ENCODE data around the gene CD101.
A peak's percentile ranks its signal among the peaks of the same experiment; 100 is the strongest.

The CD101 gene

GRCh38 chr1:117036018-117036461, 34.5 kb downstream of the CD101 start:
- Histone ChIP-seq H3K14ac (ENCODE audit: low read length) (no peak overlapping the region), H3K4me2 (ENCODE audit: insufficient read depth, low read length, poor library complexity, severe bottlenecking) (no peak overlapping the region), H2AFZ (ENCODE audit: low read length) (no peak overlapping the region), H2BK15ac (ENCODE audit: low read length) (no peak overlapping the region), H3K9me3 (replicated peaks in 1 of 2; ENCODE audit: control insufficient read depth in 2 of 2, insufficient read depth in 1 of 2, low read depth in 1 of 2, low read length in 2 of 2) (peaks cover 0 to 4% of the 10 kb centered on the region in 2 donors), H3K27me3 (ENCODE audit: control insufficient read depth in 3 of 3, insufficient read depth in 3 of 3, low read depth in 1 of 3, low read length in 3 of 3) (no peaks in the 10 kb centered on the region), H4K8ac (ENCODE audit: low read depth, low read length) (no peak overlapping the region), H3K4me3 (ENCODE audit: low read length in 2 of 2) (no peak overlapping the region), H3K36me3 (replicated peaks in 1 of 2; ENCODE audit: control insufficient read depth in 2 of 2, insufficient read depth in 2 of 2, low read length in 2 of 2) (no peaks in the 10 kb centered on the region), H3K23ac (ENCODE audit: low read depth, low read length, poor library complexity) (no peak overlapping the region), H4K91ac (ENCODE audit: low read depth, low read length, poor library complexity) (no peak overlapping the region), H3K4me1 (ENCODE audit: control insufficient read depth in 2 of 2, insufficient read depth in 1 of 2, low read depth in 1 of 2, low read length in 2 of 2) (peaks cover 3 to 4% of the 10 kb centered on the region in 2 donors), H2BK120ac (ENCODE audit: low read depth, low read length) (no peak overlapping the region), H3K4ac (ENCODE audit: low read length) (no peak overlapping the region), H2BK12ac (ENCODE audit: low read length) (no peak overlapping the region), H3K9ac (ENCODE audit: low read depth, low read length, poor library complexity) (no peak overlapping the region), H2BK5ac (ENCODE audit: low read length) (no peak overlapping the region), H3K27ac (replicated peaks; ENCODE audit: low read length) (no peak overlapping the region), H3K18ac (ENCODE audit: low read length) (no peak overlapping the region), H3K79me1 (ENCODE audit: low read depth, low read length) (no peaks in the 10 kb centered on the region), H2AK5ac (ENCODE audit: low read depth, low read length) (no peak overlapping the region)
- WGBS, 2 donors (ENCODE audit: extremely low coverage in 2 of 2, insufficient read length in 2 of 2, insufficient replicate concordance in 1 of 2): no CpG with 5 or more reads among the region's 6 CpGs
- no peak for DNase-seq (ENCODE audit: low spot score)

- Histone ChIP-seq H3K18ac (ENCODE audit: low read length) (no peak overlapping the region), H3K27ac (replicated peaks; ENCODE audit: low read length) (no peak overlapping the region), H3K4me2 (ENCODE audit: insufficient read depth, low read length, poor library complexity, severe bottlenecking) (no peak overlapping the region), H2BK120ac (ENCODE audit: low read depth, low read length) (no peak overlapping the region), H4K8ac (ENCODE audit: low read depth, low read length) (no peak overlapping the region), H3K4ac (ENCODE audit: low read length) (no peak overlapping the region), H4K91ac (ENCODE audit: low read depth, low read length, poor library complexity) (no peak overlapping the region), H2AK5ac (ENCODE audit: low read depth, low read length) (no peak overlapping the region), H2AFZ (ENCODE audit: low read length) (no peak overlapping the region), H3K4me1 (ENCODE audit: control insufficient read depth in 2 of 2, insufficient read depth in 1 of 2, low read depth in 1 of 2, low read length in 2 of 2) (peaks cover 3 to 4% of the 10 kb centered on the region in 2 donors), H3K79me1 (ENCODE audit: low read depth, low read length) (no peaks in the 10 kb centered on the region), H3K27me3 (ENCODE audit: control insufficient read depth in 3 of 3, insufficient read depth in 3 of 3, low read depth in 1 of 3, low read length in 3 of 3) (no peaks in the 10 kb centered on the region), H3K36me3 (replicated peaks in 1 of 2; ENCODE audit: control insufficient read depth in 2 of 2, insufficient read depth in 2 of 2, low read length in 2 of 2) (no peaks in the 10 kb centered on the region), H2BK15ac (ENCODE audit: low read length) (no peak overlapping the region), H3K14ac (ENCODE audit: low read length) (no peak overlapping the region), H2BK5ac (ENCODE audit: low read length) (no peak overlapping the region), H3K23ac (ENCODE audit: low read depth, low read length, poor library complexity) (no peak overlapping the region), H2BK12ac (ENCODE audit: low read length) (no peak overlapping the region), H3K9ac (ENCODE audit: low read depth, low read length, poor library complexity) (no peak overlapping the region), H3K9me3 (replicated peaks in 1 of 2; ENCODE audit: control insufficient read depth in 2 of 2, insufficient read depth in 1 of 2, low read depth in 1 of 2, low read length in 2 of 2) (peaks cover 2 to 5% of the 10 kb centered on the region in 2 donors), H3K4me3 (ENCODE audit: low read length in 2 of 2) (no peak overlapping the region)
- no CpG with 5 or more reads among the region's 1 CpG for WGBS, 2 donors (ENCODE audit: extremely low coverage in 2 of 2, insufficient read length in 2 of 2, insufficient replicate concordance in 1 of 2)
- no peak for DNase-seq (ENCODE audit: low spot score)
Measured at GRCh38 chr1:117037802-117038201, 36.2 kb downstream of the CD101 start.

GRCh38 chr1:117038236-117038635, 36.7 kb downstream of the CD101 start:
- Histone ChIP-seq H3K14ac (ENCODE audit: low read length) (peak overlapping the region; percentile 56), H3K18ac (ENCODE audit: low read length) (peak overlapping the region; percentile 35), H3K4me3 (ENCODE audit: low read length in 2 of 2) (no peak overlapping the region), H2BK12ac (ENCODE audit: low read length) (no peak overlapping the region), H3K4me2 (ENCODE audit: insufficient read depth, low read length, poor library complexity, severe bottlenecking) (no peak overlapping the region), H3K9me3 (replicated peaks in 1 of 2; ENCODE audit: control insufficient read depth in 2 of 2, insufficient read depth in 1 of 2, low read depth in 1 of 2, low read length in 2 of 2) (peaks cover 2 to 5% of the 10 kb centered on the region in 2 donors), H3K9ac (ENCODE audit: low read depth, low read length, poor library complexity) (no peak overlapping the region), H3K27ac (replicated peaks; ENCODE audit: low read length) (no peak overlapping the region), H3K79me1 (ENCODE audit: low read depth, low read length) (no peaks in the 10 kb centered on the region), H4K91ac (ENCODE audit: low read depth, low read length, poor library complexity) (no peak overlapping the region), H3K23ac (ENCODE audit: low read depth, low read length, poor library complexity) (no peak overlapping the region), H3K4ac (ENCODE audit: low read length) (no peak overlapping the region), H2AK5ac (ENCODE audit: low read depth, low read length) (no peak overlapping the region), H2AFZ (ENCODE audit: low read length) (no peak overlapping the region), H3K27me3 (ENCODE audit: control insufficient read depth in 3 of 3, insufficient read depth in 3 of 3, low read depth in 1 of 3, low read length in 3 of 3) (no peaks in the 10 kb centered on the region), H4K8ac (ENCODE audit: low read depth, low read length) (no peak overlapping the region), H3K36me3 (replicated peaks in 1 of 2; ENCODE audit: control insufficient read depth in 2 of 2, insufficient read depth in 2 of 2, low read length in 2 of 2) (no peaks in the 10 kb centered on the region), H3K4me1 (ENCODE audit: control insufficient read depth in 2 of 2, insufficient read depth in 1 of 2, low read depth in 1 of 2, low read length in 2 of 2) (peaks cover under 1 to 2% of the 10 kb centered on the region in 2 donors), H2BK5ac (ENCODE audit: low read length) (no peak overlapping the region), H2BK15ac (ENCODE audit: low read length) (no peak overlapping the region), H2BK120ac (ENCODE audit: low read depth, low read length) (no peak overlapping the region)
- no peak for DNase-seq (ENCODE audit: low spot score)
- WGBS, 2 donors (ENCODE audit: extremely low coverage in 2 of 2, insufficient read length in 2 of 2, insufficient replicate concordance in 1 of 2): no CpG with 5 or more reads among the region's 6 CpGs

DNA sequence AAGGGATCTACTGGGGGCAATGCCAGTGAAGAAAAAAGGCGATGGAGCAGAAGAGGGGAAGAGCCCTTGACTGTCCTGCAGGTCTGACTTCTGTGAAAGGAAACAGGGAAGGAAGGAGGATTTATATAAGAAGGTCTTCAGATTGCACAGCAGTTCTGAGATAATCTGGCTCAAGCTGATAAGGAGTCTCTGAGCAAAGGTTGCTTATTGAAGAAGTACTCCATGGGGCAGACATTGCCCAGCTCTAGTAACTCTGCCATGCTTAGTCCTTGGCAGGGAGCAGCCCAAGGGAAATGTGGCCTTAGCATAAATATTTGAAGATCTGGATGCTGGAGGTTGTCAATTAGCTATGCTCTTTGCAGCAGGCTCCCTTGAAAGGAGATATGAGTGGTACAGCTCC, 42.7 kb downstream of the CD101 start:
- Histone ChIP-seq H3K4ac (ENCODE audit: low read length) (no peak overlapping the region), H2BK12ac (ENCODE audit: low read length) (no peak overlapping the region), H3K18ac (ENCODE audit: low read length) (no peak overlapping the region), H3K4me1 (ENCODE audit: control insufficient read depth in 2 of 2, insufficient read depth in 1 of 2, low read depth in 1 of 2, low read length in 2 of 2) (no peaks in the 10 kb centered on the region), H3K27me3 (ENCODE audit: control insufficient read depth in 3 of 3, insufficient read depth in 3 of 3, low read depth in 1 of 3, low read length in 3 of 3) (no peaks in the 10 kb centered on the region), H3K23ac (ENCODE audit: low read depth, low read length, poor library complexity) (no peak overlapping the region), H3K79me1 (ENCODE audit: low read depth, low read length) (no peaks in the 10 kb centered on the region), H3K27ac (replicated peaks; ENCODE audit: low read length) (no peak overlapping the region), H4K8ac (ENCODE audit: low read depth, low read length) (no peak overlapping the region), H2AK5ac (ENCODE audit: low read depth, low read length) (no peak overlapping the region), H2BK120ac (ENCODE audit: low read depth, low read length) (no peak overlapping the region), H3K9ac (ENCODE audit: low read depth, low read length, poor library complexity) (no peak overlapping the region), H2BK5ac (ENCODE audit: low read length) (no peak overlapping the region), H4K91ac (ENCODE audit: low read depth, low read length, poor library complexity) (no peak overlapping the region), H3K4me2 (ENCODE audit: insufficient read depth, low read length, poor library complexity, severe bottlenecking) (no peak overlapping the region), H2BK15ac (ENCODE audit: low read length) (no peak overlapping the region), H3K36me3 (replicated peaks in 1 of 2; ENCODE audit: control insufficient read depth in 2 of 2, insufficient read depth in 2 of 2, low read length in 2 of 2) (no peaks in the 10 kb centered on the region), H3K9me3 (replicated peaks in 1 of 2; ENCODE audit: control insufficient read depth in 2 of 2, insufficient read depth in 1 of 2, low read depth in 1 of 2, low read length in 2 of 2) (peaks cover 0 to 5% of the 10 kb centered on the region in 2 donors), H3K14ac (ENCODE audit: low read length) (no peak overlapping the region), H2AFZ (ENCODE audit: low read length) (no peak overlapping the region), H3K4me3 (ENCODE audit: low read length in 2 of 2) (no peak overlapping the region)
- DNase-seq (ENCODE audit: low spot score): no peak
- WGBS, 2 donors (ENCODE audit: extremely low coverage in 2 of 2, insufficient read length in 2 of 2, insufficient replicate concordance in 1 of 2): no CpG with 5 or more reads among the region's 1 CpG

All from neuronal stem cell (in vitro differentiated cells).